ENCODE data around the gene CDON. TPM values are rescaled to one million over a fixed set of nuclear protein-coding genes. Genes with fewer than 3 reads are reported as not detected.
"Not testable (repeated sequence)": the region's sequence is repeated elsewhere in the genome, so short reads cannot be mapped to it uniquely, and the experiment has no call there.

CDON gene
- total RNA-seq, 1 donor from 2014 or later, result 4.4 TPM

DNA sequence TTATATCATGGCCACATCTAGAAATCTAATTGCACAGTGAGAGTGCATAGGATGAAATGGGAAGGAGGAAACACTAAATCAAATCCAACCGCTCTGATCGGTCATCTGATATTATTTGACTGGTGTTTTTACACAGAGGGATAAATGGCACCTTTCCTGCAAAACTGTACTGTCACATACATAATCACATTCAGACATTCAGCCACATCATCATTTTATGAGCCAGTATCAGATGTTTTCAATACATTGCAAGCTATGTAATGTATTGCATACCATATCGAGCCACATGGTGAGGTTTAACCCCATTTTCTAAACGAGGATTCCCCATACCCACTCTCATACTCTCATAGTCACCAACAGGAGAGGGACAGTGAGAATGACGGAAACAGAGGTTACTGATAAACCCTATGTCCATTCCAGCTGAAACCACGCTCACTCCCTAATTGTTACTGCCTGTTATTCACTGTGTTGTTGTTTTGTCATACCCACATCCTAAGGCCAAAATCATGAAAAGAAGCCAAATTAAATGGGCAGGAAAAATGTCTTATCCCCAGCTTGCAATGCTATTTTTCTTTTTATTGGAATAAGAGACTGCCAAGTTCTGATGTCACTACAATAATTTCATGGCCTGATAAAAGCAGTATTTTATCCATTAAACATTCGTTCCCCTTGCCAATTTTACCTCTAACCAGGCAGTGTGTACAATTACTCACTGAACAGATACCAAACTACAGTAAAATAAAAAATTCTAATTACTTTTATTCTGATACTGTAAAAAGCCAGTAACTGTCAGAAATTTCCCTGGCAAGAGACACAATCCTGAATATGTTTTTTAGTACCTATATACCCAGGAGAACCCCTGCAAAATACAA lies 9.0 kb downstream of the CDON start:
- intact Hi-C loops (cut with DNase I), result no loop called here
- DNase-seq (ENCODE audit: low spot score), result no peak

DNA sequence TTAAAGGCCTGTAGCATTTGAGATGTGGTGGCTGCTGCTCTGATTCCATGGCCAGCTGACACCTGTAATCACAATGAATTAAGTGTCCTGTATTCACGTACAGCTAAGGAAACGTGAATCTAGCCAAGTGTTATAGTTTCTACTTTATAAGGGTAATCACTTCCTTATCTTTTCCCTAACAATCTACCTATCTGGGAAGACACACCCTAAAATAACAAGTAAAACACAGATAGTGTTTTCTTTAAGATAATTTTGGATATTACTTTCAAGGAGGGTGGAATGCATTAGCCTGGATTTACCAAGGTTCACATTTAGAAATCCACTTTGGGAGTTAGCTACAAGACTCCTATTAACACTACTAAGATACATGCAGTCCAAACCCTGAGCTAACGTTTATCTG lies 11.5 kb downstream of the CDON start:
- intact Hi-C loops (cut with DNase I), result no loop called here
- DNase-seq (ENCODE audit: low spot score), result no peak

DNA sequence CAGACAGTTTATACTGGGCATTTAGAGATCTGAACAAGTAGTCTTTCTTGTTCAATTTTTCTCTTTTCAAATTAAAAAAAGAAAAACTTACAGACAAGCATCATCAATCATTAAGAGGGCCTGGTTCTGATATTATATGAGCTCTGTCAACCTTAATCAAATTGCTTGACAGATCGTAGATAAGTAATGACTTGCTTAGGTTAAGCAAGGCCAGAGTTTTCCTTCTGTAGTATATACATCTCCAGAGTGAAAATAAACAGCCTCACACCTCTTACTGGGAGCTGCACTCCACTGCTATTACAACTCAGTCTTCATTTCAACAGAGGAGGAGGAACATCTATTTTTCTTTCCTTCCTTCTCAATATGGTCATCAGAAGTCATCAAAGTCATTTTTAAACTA lies 13.5 kb downstream of the CDON start:
- DNase-seq (ENCODE audit: low spot score), result no peak
- intact Hi-C loops (cut with DNase I), result no loop called here

DNA sequence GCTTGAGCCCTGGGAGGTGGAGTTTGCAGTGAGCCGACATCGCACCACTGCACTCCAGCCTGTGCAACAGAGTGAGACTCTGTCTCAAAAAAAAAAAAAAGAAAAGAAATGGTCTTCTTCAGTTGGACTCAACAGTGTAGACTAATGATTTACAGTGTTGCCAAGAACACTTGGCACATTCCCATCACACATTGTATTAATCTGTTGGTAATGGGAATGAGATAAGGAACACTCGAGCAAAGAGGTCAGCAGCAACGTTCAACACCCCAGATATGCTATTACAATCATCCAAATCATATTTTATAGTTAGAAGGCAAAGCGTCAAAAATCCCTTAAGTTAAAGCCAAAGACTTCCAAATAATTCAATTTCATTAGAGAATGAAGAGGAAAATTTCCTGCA lies 14.5 kb downstream of the CDON start:
- intact Hi-C loops (cut with DNase I), result no loop called here
- DNase-seq (ENCODE audit: low spot score), result no peak

DNA sequence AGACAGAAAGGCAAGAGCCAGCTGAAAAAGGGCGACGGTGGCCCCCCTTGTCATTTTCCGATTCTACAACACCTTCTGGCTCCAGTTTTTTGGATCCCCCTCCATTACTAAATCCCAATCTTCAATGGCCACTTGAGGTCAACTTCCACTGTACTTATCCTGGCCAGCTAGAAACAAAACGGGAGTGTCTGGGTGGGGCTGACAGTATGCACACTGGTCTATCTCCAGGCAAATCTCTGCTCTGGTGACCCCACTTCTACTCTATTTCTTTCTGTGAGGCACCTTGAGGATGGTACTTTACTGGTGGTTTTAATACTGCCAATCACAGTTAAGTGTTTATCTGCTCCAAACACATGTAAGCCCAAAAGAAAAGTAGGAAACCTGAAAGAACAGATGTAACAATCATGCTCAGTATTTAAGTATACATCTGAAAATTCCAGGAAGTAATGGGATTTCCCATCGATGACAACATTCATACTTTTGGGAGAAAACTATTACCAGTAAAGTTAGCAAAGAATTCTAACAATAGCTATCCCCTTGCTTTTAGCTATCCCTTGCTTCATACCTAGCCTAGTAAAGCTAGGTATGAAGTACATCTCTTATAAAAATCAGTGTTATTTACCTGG lies 16.0 kb downstream of the CDON start:
- intact Hi-C loops (cut with DNase I), result no loop called here
- DNase-seq (ENCODE audit: low spot score), result no peak

- DNase-seq (ENCODE audit: low spot score), result no peak
- intact Hi-C loops (cut with DNase I), result no loop called here
Observed at GRCh38 chr11:126039485-126040271, 23.0 kb downstream of the CDON start.

- intact Hi-C loops (cut with DNase I), result no loop called here
- no peak for DNase-seq (ENCODE audit: low spot score)
Observed at GRCh38 chr11:126035718-126036117, 26.9 kb downstream of the CDON start.

GRCh38 chr11:126034933-126035425 lies 27.7 kb downstream of the CDON start:
- intact Hi-C loops (cut with DNase I), result no loop called here
- no peak for DNase-seq (ENCODE audit: low spot score)

- intact Hi-C loops (cut with DNase I), result no loop called here
- no peak for DNase-seq (ENCODE audit: low spot score)
Observed at GRCh38 chr11:126034039-126034932, 28.4 kb downstream of the CDON start.

GRCh38 chr11:126032375-126032774 lies 30.3 kb downstream of the CDON start:
- DNase-seq (ENCODE audit: low spot score), result no peak
- intact Hi-C loops (cut with DNase I), result no loop called here

DNA sequence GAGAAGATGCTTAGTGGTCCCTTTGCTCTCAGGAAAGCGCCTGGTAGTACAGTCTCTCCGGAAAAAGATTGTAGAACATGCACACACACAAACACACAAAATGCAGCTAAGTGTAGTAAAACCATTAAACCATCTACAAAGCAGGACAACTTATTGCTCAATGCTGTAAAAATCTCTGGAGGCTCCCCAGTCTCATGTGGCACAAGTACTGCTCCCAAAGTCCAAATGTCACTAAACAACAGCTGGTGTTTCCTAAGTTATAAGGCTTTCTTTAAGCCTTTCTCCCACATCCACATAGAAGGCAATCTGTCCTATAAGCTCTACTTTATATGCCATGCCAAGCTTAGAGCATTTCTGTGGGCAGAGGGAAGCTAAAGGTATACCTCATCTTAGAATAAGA lies 32.9 kb downstream of the CDON start:
- no peak for DNase-seq (ENCODE audit: low spot score)
- intact Hi-C loops (cut with DNase I), result no loop called here

DNA sequence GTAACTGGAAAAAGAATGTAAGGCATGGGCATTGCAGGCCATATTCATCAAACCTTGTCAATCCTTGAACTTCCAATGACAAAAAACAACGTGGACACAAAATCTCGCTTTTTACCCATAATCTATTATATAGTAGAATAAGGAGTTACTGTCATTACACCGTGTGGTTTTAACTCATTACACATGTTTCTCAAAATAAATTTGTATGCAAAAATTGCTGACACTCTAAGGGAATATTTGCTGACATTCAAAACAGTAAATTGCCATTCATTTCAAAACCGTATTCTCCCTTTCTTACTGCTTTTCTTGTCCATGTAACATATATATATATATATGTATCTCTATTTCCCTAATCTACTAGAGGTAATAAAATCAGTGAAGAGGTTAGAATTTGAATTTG lies 33.4 kb downstream of the CDON start:
- intact Hi-C loops (cut with DNase I), result no loop called here
- no peak for DNase-seq (ENCODE audit: low spot score)

GRCh38 chr11:126028534-126028933 lies 34.1 kb downstream of the CDON start:
- intact Hi-C loops (cut with DNase I); DNase-seq (ENCODE audit: low spot score): not testable (repeated sequence)

- intact Hi-C loops (cut with DNase I), result no loop called here
- no peak for DNase-seq (ENCODE audit: low spot score)
Observed at GRCh38 chr11:126026579-126026978, 36.1 kb downstream of the CDON start.

- intact Hi-C loops (cut with DNase I), result no loop called here
- no peak for DNase-seq (ENCODE audit: low spot score)
Observed at GRCh38 chr11:126025822-126026221, 36.8 kb downstream of the CDON start.

GRCh38 chr11:126024123-126024522 lies 38.5 kb downstream of the CDON start:
- no peak for DNase-seq (ENCODE audit: low spot score)
- intact Hi-C loops (cut with DNase I), result no loop called here

- intact Hi-C loops (cut with DNase I), result no loop called here
- no peak for DNase-seq (ENCODE audit: low spot score)
Observed at GRCh38 chr11:126012852-126013251, 49.8 kb downstream of the CDON start.

DNA sequence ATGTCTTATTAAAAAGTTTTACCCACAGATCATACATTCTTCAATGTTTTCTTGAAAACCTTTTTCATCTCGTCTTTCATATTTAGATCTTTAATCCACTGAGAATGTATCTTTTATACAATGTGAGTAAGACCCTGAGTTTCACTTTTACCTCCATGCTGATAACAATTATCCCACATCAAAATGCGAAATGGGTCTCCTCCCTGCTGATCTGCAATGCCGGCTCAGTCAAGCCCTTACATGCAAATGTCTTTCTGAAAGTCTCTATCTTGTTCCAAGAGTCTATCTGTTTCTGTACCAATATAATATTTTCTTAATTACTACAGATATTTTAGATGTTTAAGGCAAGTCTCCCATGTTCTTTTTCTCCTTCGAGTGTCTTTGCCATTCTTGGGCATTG lies 50.9 kb downstream of the CDON start:
- intact Hi-C loops (cut with DNase I), result no loop called here
- DNase-seq (ENCODE audit: low spot score), result no peak

GRCh38 chr11:126011265-126011664 lies 51.4 kb downstream of the CDON start:
- intact Hi-C loops (cut with DNase I), result no loop called here
- DNase-seq (ENCODE audit: low spot score), result no peak

All from cardiac septum (tissue), 1 donor.